Endothelial cell (in vitro differentiated cells): Measurements from ENCODE around the gene TMEM14A. TPM values are rescaled to one million over a fixed set of nuclear protein-coding genes. Genes with fewer than 3 reads are reported as not detected.

Source experiments
- DNase-seq: peaks from one replicate; pipeline ENCODE4 v3.0.0; 2021; ENCODE audit warnings: low spot score
- H3K27ac Mint-ChIP-seq: one replicate; pipeline ENCODE4 v1.8.0; 2021; ENCODE audit warnings: mixed read lengths, inconsistent platforms; ENCODE audit not compliant: unreplicated experiment
- H3K27me3 Mint-ChIP-seq: one replicate; pipeline ENCODE4 v1.8.0; 2021; ENCODE audit warnings: mild to moderate bottlenecking, moderate library complexity, mixed read lengths, inconsistent platforms; ENCODE audit not compliant: unreplicated experiment
- H3K36me3 Mint-ChIP-seq: one replicate; pipeline ENCODE4 v1.8.0; 2021; ENCODE audit warnings: mild to moderate bottlenecking, low read depth, mixed read lengths, inconsistent platforms; ENCODE audit not compliant: unreplicated experiment
- H3K4me1 Mint-ChIP-seq: one replicate; pipeline ENCODE4 v1.8.0; 2021; ENCODE audit warnings: mild to moderate bottlenecking, mixed read lengths, inconsistent platforms; ENCODE audit not compliant: unreplicated experiment
- H3K4me3 Mint-ChIP-seq: one replicate; pipeline ENCODE4 v1.8.0; 2021; ENCODE audit warnings: mild to moderate bottlenecking, mixed read lengths, inconsistent platforms; ENCODE audit not compliant: unreplicated experiment
- H3K9me3 Mint-ChIP-seq: one replicate; pipeline ENCODE4 v1.8.0; 2021; ENCODE audit warnings: mixed read lengths, inconsistent platforms; ENCODE audit not compliant: unreplicated experiment
- total RNA-seq: library from RNA; stranded (reverse); fragmentation: NEBNext Ultra II Directional; extraction: Animal tissue kit (Norgen Biotek cat#: 25700); gene quantifications from one replicate; pipeline ENCODE4 v1.2.1, GENCODE V29; 2021; ENCODE audit not compliant: unreplicated experiment
- TF ChIP-seq, protein P1 (sequence below): fragments of 200-600 bp; sonication (generic); IDR thresholded peaks from one replicate; pipeline ENCODE4 v1.5.0; 2021; ENCODE audit warnings: antibody characterized with exemption; ENCODE audit not compliant: unreplicated experiment

Gene TMEM14A
- total RNA-seq, 1 donor from 2014 or later, result 15.2 TPM

DNA sequence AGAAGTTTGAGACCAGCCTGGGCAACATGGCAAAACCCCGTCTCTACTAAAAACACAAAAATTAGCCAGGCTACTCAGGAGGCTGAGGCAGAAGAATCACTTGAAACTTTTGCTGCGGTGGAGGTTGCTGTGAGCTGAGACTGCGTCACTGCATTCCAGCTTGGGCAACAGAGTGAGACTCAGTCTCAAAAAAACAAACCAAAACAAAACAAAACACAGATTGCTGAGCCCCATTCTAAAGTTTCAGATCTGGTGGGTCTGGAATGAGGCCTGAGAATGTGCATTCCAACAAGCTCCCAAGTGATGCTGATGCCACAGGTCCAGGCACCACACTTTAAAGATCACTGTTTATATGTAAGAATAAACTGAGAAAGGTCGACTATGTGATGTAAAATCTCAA, 24.9 kb upstream of the TMEM14A start:
- H3K27ac Mint-ChIP-seq, result no peak overlapping the region
- no peak overlapping the region for H3K4me3 Mint-ChIP-seq
- DNase-seq, result no peak
- H3K27me3 Mint-ChIP-seq, result no peaks in the 10 kb centered on the region
- peaks cover 18% of the 10 kb centered on the region for H3K4me1 Mint-ChIP-seq
- no peaks in the 10 kb centered on the region for H3K9me3 Mint-ChIP-seq
- peaks cover 4% of the 10 kb centered on the region for H3K36me3 Mint-ChIP-seq
- TF ChIP-seq, protein P1, sequence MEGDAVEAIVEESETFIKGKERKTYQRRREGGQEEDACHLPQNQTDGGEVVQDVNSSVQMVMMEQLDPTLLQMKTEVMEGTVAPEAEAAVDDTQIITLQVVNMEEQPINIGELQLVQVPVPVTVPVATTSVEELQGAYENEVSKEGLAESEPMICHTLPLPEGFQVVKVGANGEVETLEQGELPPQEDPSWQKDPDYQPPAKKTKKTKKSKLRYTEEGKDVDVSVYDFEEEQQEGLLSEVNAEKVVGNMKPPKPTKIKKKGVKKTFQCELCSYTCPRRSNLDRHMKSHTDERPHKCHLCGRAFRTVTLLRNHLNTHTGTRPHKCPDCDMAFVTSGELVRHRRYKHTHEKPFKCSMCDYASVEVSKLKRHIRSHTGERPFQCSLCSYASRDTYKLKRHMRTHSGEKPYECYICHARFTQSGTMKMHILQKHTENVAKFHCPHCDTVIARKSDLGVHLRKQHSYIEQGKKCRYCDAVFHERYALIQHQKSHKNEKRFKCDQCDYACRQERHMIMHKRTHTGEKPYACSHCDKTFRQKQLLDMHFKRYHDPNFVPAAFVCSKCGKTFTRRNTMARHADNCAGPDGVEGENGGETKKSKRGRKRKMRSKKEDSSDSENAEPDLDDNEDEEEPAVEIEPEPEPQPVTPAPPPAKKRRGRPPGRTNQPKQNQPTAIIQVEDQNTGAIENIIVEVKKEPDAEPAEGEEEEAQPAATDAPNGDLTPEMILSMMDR, result no peak

DNA sequence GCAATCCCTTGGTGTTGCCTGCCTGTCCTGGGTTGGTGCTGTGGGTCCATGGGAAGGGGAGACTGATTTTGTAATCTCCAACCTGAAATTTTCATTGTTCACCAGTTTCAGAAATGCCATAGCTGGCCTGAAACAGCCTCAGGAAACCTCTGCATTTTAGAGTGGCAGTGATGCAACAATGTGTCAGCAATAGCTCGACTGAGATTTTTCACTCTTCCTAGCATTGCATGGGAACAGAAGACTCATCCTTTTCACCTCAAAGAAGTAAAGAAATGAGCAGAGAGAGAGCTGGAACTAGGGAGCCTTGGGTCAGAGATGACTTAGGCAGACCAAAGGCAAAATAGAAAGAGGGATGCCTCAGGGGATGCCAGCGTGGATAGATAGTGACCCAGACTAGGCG, 23.7 kb upstream of the TMEM14A start:
- TF ChIP-seq, protein P1, result no peak
- Mint-ChIP-seq H3K9me3 (no peaks in the 10 kb centered on the region), H3K27ac (no peak overlapping the region), H3K4me3 (no peak overlapping the region), H3K4me1 (peaks cover 9% of the 10 kb centered on the region), H3K27me3 (no peaks in the 10 kb centered on the region), H3K36me3 (peaks cover 4% of the 10 kb centered on the region)
- DNase-seq, result no peak

DNA sequence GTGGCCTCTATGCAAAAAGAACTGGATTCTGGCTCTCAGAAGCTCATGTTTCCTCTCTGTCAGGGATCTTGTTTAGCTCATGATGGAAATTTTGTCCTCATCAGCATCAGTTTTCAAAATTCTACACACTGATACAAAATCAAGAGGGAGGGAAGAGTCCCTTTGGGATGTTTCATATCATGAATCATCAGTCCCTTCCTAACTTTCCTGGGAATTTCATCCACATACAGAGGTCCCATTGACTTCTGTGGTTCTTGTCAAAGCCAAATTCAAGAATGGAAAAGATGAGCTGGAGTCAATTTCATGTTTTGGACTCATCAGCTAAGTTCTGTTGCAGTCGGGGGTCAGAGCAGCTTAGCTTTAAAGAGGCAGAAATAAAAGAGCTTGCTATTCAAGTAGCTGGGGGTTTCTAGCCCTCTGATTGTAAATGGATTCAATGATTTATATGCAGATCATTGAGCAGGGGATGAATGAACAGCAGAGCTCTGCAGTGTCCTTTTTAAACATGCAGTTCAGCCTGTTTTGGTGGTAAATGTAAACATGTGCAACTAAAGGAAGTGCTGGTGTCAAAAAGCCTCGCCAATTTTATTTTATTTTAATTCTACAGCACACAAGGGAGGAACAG, 21.3 kb upstream of the TMEM14A start:
- Mint-ChIP-seq H3K36me3 (peaks cover 3% of the 10 kb centered on the region), H3K9me3 (no peaks in the 10 kb centered on the region), H3K27me3 (no peaks in the 10 kb centered on the region), H3K27ac (no peak overlapping the region), H3K4me1 (no peaks in the 10 kb centered on the region), H3K4me3 (no peak overlapping the region)
- TF ChIP-seq, protein P1, result no peak
- no peak for DNase-seq

GRCh38 chr6:52650941-52651340, 20.0 kb upstream of the TMEM14A start:
- H3K4me3 Mint-ChIP-seq, result no peak overlapping the region
- H3K27ac Mint-ChIP-seq, result no peak overlapping the region
- H3K9me3 Mint-ChIP-seq, result no peaks in the 10 kb centered on the region
- DNase-seq, result no peak
- TF ChIP-seq, protein P1, result no peak
- H3K4me1 Mint-ChIP-seq, result no peaks in the 10 kb centered on the region
- H3K36me3 Mint-ChIP-seq, result peaks cover 3% of the 10 kb centered on the region
- H3K27me3 Mint-ChIP-seq, result no peaks in the 10 kb centered on the region

- DNase-seq, result no peak
- Mint-ChIP-seq H3K9me3 (peaks cover 6% of the 10 kb centered on the region), H3K27ac (no peak overlapping the region), H3K27me3 (peaks cover 3% of the 10 kb centered on the region), H3K4me1 (no peaks in the 10 kb centered on the region), H3K36me3 (peaks cover 9% of the 10 kb centered on the region), H3K4me3 (no peak overlapping the region)
- TF ChIP-seq, protein P1, result no peak
Observed at GRCh38 chr6:52653151-52653550, 17.8 kb upstream of the TMEM14A start.
